K562 (cell line): ENCODE data around the gene CBFA2T2. TPM values are rescaled to one million over a fixed set of nuclear protein-coding genes. Genes with fewer than 3 reads are reported as not detected.

Experiments
- ARID4B ChIP-seq: sonication (generic); formaldehyde crosslinking; IDR thresholded peaks from 2 replicates; pipeline ENCODE4 v1.8.0; 2022; ENCODE audit warnings: mild to moderate bottlenecking, missing genetic modification reagents
- ATF7 ChIP-seq: fragments of 450-650 bp; IDR thresholded peaks from 2 replicates; pipeline ENCODE4 v1.7.1; 2014; ENCODE audit warnings: mild to moderate bottlenecking, moderate library complexity
- E4F1 ChIP-seq: fragments of 250-450 bp; sonication (Bioruptor Pico); IDR thresholded peaks from 2 replicates; pipeline ENCODE4 v1.5.0; 2021; ENCODE audit warnings: mild to moderate bottlenecking, borderline replicate concordance
- ETS2 ChIP-seq: IDR thresholded peaks from 2 replicates; pipeline ENCODE4 v1.6.1; 2016; ENCODE audit warnings: borderline replicate concordance, missing genetic modification characterization, mild to moderate bottlenecking, moderate library complexity, missing compliant biosample characterization; ENCODE audit not compliant: poor library complexity, severe bottlenecking
- FUS ChIP-seq: fragments of 200-400 bp; formaldehyde crosslinking; optimal IDR thresholded peaks from 2 replicates; pipeline ENCODE3; 2017; ENCODE audit warnings: low read depth, low read length
- KDM5B ChIP-seq: fragments of 200-600 bp; sonication (generic); IDR thresholded peaks from 2 replicates; pipeline ENCODE4 v1.6.1; 2012; ENCODE audit warnings: low read depth, mild to moderate bottlenecking, moderate library complexity, low read length, control low read depth, inconsistent platforms; ENCODE audit not compliant: insufficient replicate concordance
- MNT ChIP-seq, 2 experiments: fragments of 450-650 bp; conservative IDR thresholded peaks; 2 replicates each; pipeline ENCODE4 v1.6.1; 2017; ENCODE audit warnings: mild to moderate bottlenecking in 2 of 2, moderate library complexity in 2 of 2
- NBN ChIP-seq: fragments of 450-650 bp; IDR thresholded peaks from 2 replicates; pipeline ENCODE4 v1.6.1; 2016; ENCODE audit warnings: low read depth, mild to moderate bottlenecking
- NCOA4 ChIP-seq: fragments of 450-650 bp; IDR thresholded peaks from 2 replicates; pipeline ENCODE4 v1.6.1; 2018; ENCODE audit warnings: mild to moderate bottlenecking; ENCODE audit not compliant: partially characterized antibody
- NCOR1 ChIP-seq: fragments of 450-650 bp; IDR thresholded peaks from 2 replicates; pipeline ENCODE4 v1.6.1; 2016; ENCODE audit warnings: mild to moderate bottlenecking, moderate library complexity
- TEAD1 ChIP-seq, 2 experiments: fragments of 450-650 bp in 1 of 2; sonication (generic) in 1 of 2; formaldehyde crosslinking; IDR thresholded peaks; 2 replicates each; pipeline versions ENCODE4 v1.4.0 to v1.8.0; 2020 to 2022; ENCODE audit warnings: mild to moderate bottlenecking in 2 of 2, missing genetic modification reagents in 1 of 2
- TGIF2 ChIP-seq: sonication (generic); formaldehyde crosslinking; IDR thresholded peaks from 2 replicates; pipeline ENCODE4 v1.8.1; 2022; ENCODE audit warnings: mild to moderate bottlenecking, missing genetic modification reagents, moderate library complexity
- THRB ChIP-seq: fragments of 450-650 bp; formaldehyde crosslinking; conservative IDR thresholded peaks from 2 replicates; pipeline ENCODE4 v1.4.0; 2022; ENCODE audit warnings: mild to moderate bottlenecking, missing genetic modification characterization
- U2AF1 ChIP-seq: fragments of 200-400 bp; formaldehyde crosslinking; optimal IDR thresholded peaks from 2 replicates; pipeline ENCODE3; 2017; ENCODE audit warnings: mild to moderate bottlenecking, low read depth, low read length, moderate library complexity
- USF2 ChIP-seq: sonication (generic); formaldehyde crosslinking; IDR thresholded peaks from 2 replicates; pipeline ENCODE4 v1.5.0; 2020; ENCODE audit warnings: missing genetic modification reagents
- polyA plus RNA-seq, 8 experiments: library from polyadenylated mRNA; depleted of rRNA in 4 of 8; stranded (reverse) in 5 of 8; unstranded in 3 of 8; fragments of >200 nt; fragmentation: Nextera tagmentation in 2 of 8; fragmentation: Illumina TruSeq in 1 of 8; extraction: Ambion mirVana in 2 of 8; extraction: Trizol in 1 of 8; gene quantifications; 2 replicates each; pipeline versions ENCODE4 v1.2.1 to v1.2.3, GENCODE V29; 2011 to 2014; ENCODE audit warnings: inconsistent platforms in 1 of 8, missing spikeins in 1 of 8
- total RNA-seq, 7 experiments: library from RNA; depleted of rRNA in 6 of 7; stranded (reverse); fragments of >200 nt in 6 of 7; fragmentation: Illumina TruSeq in 2 of 7; extraction: Trizol in 2 of 7; gene quantifications; 2 replicates each; pipeline versions ENCODE4 v1.2.1 to v1.2.3, GENCODE V29; 2011 to 2021; ENCODE audit warnings: low replicate concordance in 1 of 7

The CBFA2T2 gene
- total and polyA plus RNA-seq, 9 of the 15 experiments (the other 6 are each of a cell fraction or from before 2014, with no cell fraction given): 0.27 to 9.6 (median 5.8) TPM

GRCh38 chr20:33663161-33664084, 173.5 kb downstream of the CBFA2T2 start (continued):
- no peak for TF ChIP-seq THRB (CRISPR knock-in tag)
- TF ChIP-seq USF2: no peak
- TF ChIP-seq NCOA4: no peak
- TF ChIP-seq E4F1 (CRISPR knock-in tag): no peak
- no peak for TF ChIP-seq NCOR1
- peak; percentile 81 for TF ChIP-seq KDM5B
- peak; percentile 90 for TF ChIP-seq FUS
- no peak for TF ChIP-seq NBN
- TF ChIP-seq ARID4B (CRISPR knock-in tag): peak; percentile 65
- peak; percentile 57; the same call in 1 of the 2 replicates for TF ChIP-seq ATF7
- TF ChIP-seq TEAD1 (CRISPR knock-in tag; IDR thresholded peaks at IDR 0.05): no peak
- peak; percentile 75 for TF ChIP-seq U2AF1
- TF ChIP-seq MNT (conservative IDR thresholded peaks at IDR 0.05): peak in 1 of 2 experiments; percentile 68; a peak in 2 of 4 replicates
- TF ChIP-seq ETS2 (tag): no peak
- TF ChIP-seq TGIF2: no peak
